ENCODE measurements around the gene MAP1LC3B2. TPM values are rescaled to one million over a fixed set of nuclear protein-coding genes. Genes with fewer than 3 reads are reported as not detected.

MAP1LC3B2 gene
- total RNA-seq, 1 donor from 2014 or later, result 3.2 TPM

DNA sequence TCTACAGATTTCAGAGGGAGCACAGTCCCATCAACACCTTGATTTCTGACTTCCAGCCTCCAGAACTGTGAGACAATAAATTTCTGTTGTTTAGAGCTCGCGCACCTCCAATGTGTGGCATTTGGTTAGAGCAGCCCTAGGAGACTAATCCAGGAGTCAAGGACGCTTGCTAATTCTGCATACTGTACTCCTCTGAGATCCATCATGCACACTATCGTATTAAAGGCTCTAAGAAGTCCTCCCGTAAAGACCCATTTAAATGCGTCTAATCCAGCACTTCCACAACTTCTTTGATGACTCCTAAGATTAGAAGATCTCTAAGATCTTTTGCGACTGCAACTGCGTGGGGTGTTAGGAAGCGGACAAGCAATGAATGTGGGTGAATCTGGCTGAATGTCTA is 30.4 kb downstream of the MAP1LC3B2 start:
- intact Hi-C loops (cut with micrococcal nuclease), result no loop called here
- no peak for ATAC-seq

DNA sequence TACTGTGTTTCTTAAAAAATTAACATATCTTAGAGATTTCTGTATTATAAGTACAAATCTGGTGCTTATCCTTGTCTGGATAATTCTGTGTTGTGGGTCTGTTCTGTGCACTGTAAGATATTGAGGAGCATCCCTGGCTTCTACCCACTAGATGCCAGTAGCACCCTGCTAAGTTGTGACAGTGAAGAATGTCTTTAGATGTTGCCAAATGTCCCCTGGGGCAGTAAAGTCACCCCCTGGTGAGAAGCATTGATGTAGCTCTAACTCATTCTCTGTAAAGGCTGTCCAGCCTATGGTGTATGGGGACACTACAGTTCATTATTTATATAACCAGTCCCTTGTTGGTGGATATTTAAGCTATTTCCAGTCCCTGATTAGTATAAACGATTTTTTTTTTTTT is 31.4 kb downstream of the MAP1LC3B2 start:
- ATAC-seq, result no peak
- intact Hi-C loops (cut with micrococcal nuclease), result no loop called here
- DNase-seq, result no peak

More for the DNA sequence above, 30.4 kb downstream of the MAP1LC3B2 start:
- DNase-seq, result no peak

GRCh38 chr12:116591855-116592637 is 32.9 kb downstream of the MAP1LC3B2 start:
- ATAC-seq (peak; percentile 66), DNase-seq (peak; percentile 55)
- intact Hi-C loops (cut with micrococcal nuclease), result no loop called here

DNA sequence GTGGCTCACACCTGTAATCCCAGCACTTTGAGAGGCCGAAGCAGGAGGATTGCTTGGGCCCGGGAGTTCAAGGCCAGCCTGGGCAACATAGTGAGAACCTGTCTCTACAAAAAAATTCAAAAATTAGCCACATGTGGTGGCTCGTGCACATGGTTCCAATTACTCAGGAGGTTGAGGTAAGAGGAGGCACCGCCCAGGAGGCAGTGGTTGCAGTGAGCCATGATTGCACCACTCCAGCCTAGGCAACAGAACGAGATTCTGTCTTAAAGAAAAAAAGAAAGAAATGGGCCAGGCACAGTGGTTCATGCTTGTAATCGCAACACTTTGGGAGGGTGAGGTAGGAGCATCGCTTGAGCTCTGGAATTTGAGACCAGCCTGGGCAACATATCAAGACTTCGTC is 33.5 kb downstream of the MAP1LC3B2 start:
- no peak for DNase-seq
- no peak for ATAC-seq
- intact Hi-C loops (cut with micrococcal nuclease), result no loop called here

GRCh38 chr12:116594325-116595038 is 35.3 kb downstream of the MAP1LC3B2 start:
- intact Hi-C loops (cut with micrococcal nuclease), result no loop called here
- ATAC-seq (peak; percentile 13), DNase-seq (peak; percentile 58)

DNA sequence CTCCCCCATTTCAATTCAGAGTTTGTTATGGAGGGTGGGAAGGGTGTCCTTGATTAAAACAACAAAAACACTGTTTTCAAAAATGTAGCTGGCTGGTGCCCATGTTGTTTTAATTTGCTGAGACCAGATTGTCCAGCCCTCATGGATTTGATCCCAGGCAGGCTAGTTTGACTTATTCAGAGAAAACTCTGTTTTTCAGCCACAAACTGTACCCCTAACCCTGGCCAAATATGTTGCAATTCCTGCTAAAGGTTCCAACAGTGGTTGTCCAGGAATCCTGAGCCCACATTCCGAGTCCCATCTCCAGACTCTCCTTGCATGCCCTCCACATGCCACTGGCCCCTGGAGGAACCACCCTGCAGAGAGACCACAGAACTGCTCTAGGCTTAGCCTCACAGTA is 36.0 kb downstream of the MAP1LC3B2 start:
- DNase-seq, result no peak
- intact Hi-C loops (cut with micrococcal nuclease), result no loop called here
- peak; percentile 45 for ATAC-seq

DNA sequence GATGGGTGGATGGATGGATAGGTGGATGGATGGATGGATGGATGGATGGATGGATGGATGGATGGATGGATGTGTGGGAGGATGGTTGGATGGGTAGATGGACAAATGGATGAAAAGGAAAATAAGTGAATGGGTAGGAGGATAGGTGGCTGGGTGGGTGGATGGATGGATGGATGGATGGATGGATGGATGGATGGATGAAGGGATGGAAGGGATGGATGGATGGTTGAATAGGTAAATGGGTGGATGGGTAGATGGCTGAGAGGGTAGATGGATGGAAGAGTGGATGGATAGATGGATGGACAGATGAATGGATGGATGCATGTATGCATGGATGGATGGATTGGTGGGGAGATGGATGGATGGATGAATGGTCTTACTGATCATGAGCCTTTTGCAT is 36.5 kb downstream of the MAP1LC3B2 start:
- DNase-seq, result no peak
- ATAC-seq, result no peak
- intact Hi-C loops (cut with micrococcal nuclease), result no loop called here

- DNase-seq, result no peak
- ATAC-seq, result no peak
- intact Hi-C loops (cut with micrococcal nuclease), result no loop called here
Measured at GRCh38 chr12:116597886-116598285, 38.7 kb downstream of the MAP1LC3B2 start.

- peak; percentile 28 for ATAC-seq
- intact Hi-C loops (cut with micrococcal nuclease), result no loop called here
- peak; percentile 40 for DNase-seq
Measured at GRCh38 chr12:116598311-116599284, 39.4 kb downstream of the MAP1LC3B2 start.

- peak; percentile 86 for ATAC-seq
Measured at GRCh38 chr12:116599285-116600136, 40.3 kb downstream of the MAP1LC3B2 start.

GRCh38 chr12:116600959-116601918 is 42.1 kb downstream of the MAP1LC3B2 start:
- no peak for ATAC-seq
- intact Hi-C loops (cut with micrococcal nuclease), result loop anchor here (10.0 kb wide), 1 partner anchor 606 kb away; no protein-coding TSS in a partner anchor
- no peak for DNase-seq

More at GRCh38 chr12:116599285-116600136, 40.3 kb downstream of the MAP1LC3B2 start:
- intact Hi-C loops (cut with micrococcal nuclease), result loop anchor here (10.0 kb wide), 1 partner anchor 605 kb away; no protein-coding TSS in a partner anchor
- DNase-seq, result peak; percentile 90

- no peak for DNase-seq
- no peak for ATAC-seq
- intact Hi-C loops (cut with micrococcal nuclease), result loop anchor here (10.0 kb wide), 1 partner anchor 607 kb away; no protein-coding TSS in a partner anchor
Measured at GRCh38 chr12:116601933-116602810, 43.0 kb downstream of the MAP1LC3B2 start.

- no peak for ATAC-seq
- no peak for DNase-seq
- intact Hi-C loops (cut with micrococcal nuclease), result loop anchor here (10.0 kb wide), 1 partner anchor 609 kb away; no protein-coding TSS in a partner anchor
Measured at GRCh38 chr12:116603546-116604177, 44.5 kb downstream of the MAP1LC3B2 start.

GRCh38 chr12:116604178-116604895 is 45.2 kb downstream of the MAP1LC3B2 start:
- intact Hi-C loops (cut with micrococcal nuclease), result loop anchor here (10.0 kb wide), 1 partner anchor 610 kb away; no protein-coding TSS in a partner anchor
- no peak for DNase-seq
- no peak for ATAC-seq

All from left ventricle myocardium superior (tissue), 1 donor.